ENCODE measurements around the gene GPSM3. TPM values are rescaled to one million over a fixed set of nuclear protein-coding genes. Genes with fewer than 3 reads are reported as not detected.

Gene GPSM3
- total and polyA plus RNA-seq, 2 donors (not counting 1 experiment from before 2014, with no cell fraction given) = 194 to 299 TPM

DNA sequence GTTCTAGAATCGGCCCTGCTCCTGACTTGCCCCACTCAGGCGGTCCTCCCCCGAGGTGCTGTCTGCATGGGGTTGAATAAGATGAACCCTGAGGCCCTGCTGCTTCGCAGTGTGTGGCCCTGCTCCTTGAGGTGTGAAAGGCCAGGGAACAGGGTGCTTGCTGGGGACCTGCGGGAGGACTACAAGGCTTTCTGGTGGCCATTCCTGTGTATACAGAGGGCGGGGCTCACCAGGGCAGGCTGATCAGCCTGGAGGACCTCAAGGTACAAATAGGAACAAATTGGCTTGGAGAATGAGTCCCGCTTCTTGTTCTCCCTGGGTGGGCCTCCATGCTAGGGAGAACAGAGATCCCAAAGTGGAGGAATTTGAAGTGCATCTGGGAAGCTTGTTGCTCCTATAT, 25.7 kb upstream of the GPSM3 start:
- 89% methylated on average over 7 of the region's 7 CpGs for WGBS (ENCODE audit: insufficient coverage)
- Histone ChIP-seq H3K4me3 (ENCODE audit: control extremely low read depth in 1 of 5, extremely low read depth in 1 of 5, insufficient read depth in 1 of 5, low read depth in 2 of 5, low read length in 4 of 5) (no peak overlapping the region), H3K27me3 (replicated peaks in 1 of 4; ENCODE audit: control extremely low read depth in 1 of 4, control insufficient read depth in 3 of 4, insufficient read depth in 4 of 4, low read length in 3 of 4) (no peaks in the 10 kb centered on the region), H3K4me2 (replicated peaks; ENCODE audit: low read depth, low read length, poor library complexity, severe bottlenecking) (no peak overlapping the region), H4K20me1 (ENCODE audit: control insufficient read depth, insufficient read depth, low read length, poor library complexity, severe bottlenecking) (no peaks in the 10 kb centered on the region), H3K27ac (ENCODE audit: low read length in 2 of 2) (no peak overlapping the region), H3K4me1 (ENCODE audit: control insufficient read depth in 2 of 2, insufficient read depth in 2 of 2, low read length in 2 of 2) (peaks cover 25 to 31% of the 10 kb centered on the region in 2 donors), H3K9ac (ENCODE audit: low read length) (no peak overlapping the region), H3K9me3 (ENCODE audit: control extremely low read depth in 1 of 3, control insufficient read depth in 2 of 3, insufficient read depth in 1 of 3, low read length in 2 of 3) (no peaks in the 10 kb centered on the region), H3K79me2 (ENCODE audit: control insufficient read depth, insufficient read depth, low read length) (no peaks in the 10 kb centered on the region), H3K36me3 (replicated peaks in 1 of 2; ENCODE audit: control extremely low read depth in 1 of 2, control insufficient read depth in 1 of 2, extremely low read depth in 1 of 2, insufficient read depth in 2 of 2, low read length in 1 of 2) (no peaks in the 10 kb centered on the region), H2AFZ (ENCODE audit: insufficient read depth, low read depth, low read length, poor library complexity, severe bottlenecking) (no peak overlapping the region)
- H3K4me1 Mint-ChIP-seq = peaks cover 29% of the 10 kb centered on the region
- ChIA-PET POLR2A (interaction anchor here (0.6 kb wide), 1 partner anchor 10 kb away, joined by 9 read pairs; no protein-coding TSS in a partner anchor), CTCF (no interaction called here)
- TF ChIP-seq, protein P1, sequence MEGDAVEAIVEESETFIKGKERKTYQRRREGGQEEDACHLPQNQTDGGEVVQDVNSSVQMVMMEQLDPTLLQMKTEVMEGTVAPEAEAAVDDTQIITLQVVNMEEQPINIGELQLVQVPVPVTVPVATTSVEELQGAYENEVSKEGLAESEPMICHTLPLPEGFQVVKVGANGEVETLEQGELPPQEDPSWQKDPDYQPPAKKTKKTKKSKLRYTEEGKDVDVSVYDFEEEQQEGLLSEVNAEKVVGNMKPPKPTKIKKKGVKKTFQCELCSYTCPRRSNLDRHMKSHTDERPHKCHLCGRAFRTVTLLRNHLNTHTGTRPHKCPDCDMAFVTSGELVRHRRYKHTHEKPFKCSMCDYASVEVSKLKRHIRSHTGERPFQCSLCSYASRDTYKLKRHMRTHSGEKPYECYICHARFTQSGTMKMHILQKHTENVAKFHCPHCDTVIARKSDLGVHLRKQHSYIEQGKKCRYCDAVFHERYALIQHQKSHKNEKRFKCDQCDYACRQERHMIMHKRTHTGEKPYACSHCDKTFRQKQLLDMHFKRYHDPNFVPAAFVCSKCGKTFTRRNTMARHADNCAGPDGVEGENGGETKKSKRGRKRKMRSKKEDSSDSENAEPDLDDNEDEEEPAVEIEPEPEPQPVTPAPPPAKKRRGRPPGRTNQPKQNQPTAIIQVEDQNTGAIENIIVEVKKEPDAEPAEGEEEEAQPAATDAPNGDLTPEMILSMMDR (IDR thresholded peaks at IDR 0.05) = no peak
- no peak for TF ChIP-seq EZH2 (IDR thresholded peaks at IDR 0.05; ENCODE audit: borderline replicate concordance, insufficient read depth, low read depth, low read length, poor library complexity, severe bottlenecking)
- peaks cover 5% of the 10 kb centered on the region for H3K27me3 Mint-ChIP-seq
- intact Hi-C loops (cut with micrococcal nuclease) = no loop called here
- no peaks in the 10 kb centered on the region for H3K9me3 Mint-ChIP-seq (ENCODE audit: insufficient read depth)
- H3K4me3 Mint-ChIP-seq = no peak overlapping the region
- no peak overlapping the region for H3K27ac Mint-ChIP-seq
- ATAC-seq (ENCODE audit: low read depth) = no peak
- no peak for DNase-seq

DNA sequence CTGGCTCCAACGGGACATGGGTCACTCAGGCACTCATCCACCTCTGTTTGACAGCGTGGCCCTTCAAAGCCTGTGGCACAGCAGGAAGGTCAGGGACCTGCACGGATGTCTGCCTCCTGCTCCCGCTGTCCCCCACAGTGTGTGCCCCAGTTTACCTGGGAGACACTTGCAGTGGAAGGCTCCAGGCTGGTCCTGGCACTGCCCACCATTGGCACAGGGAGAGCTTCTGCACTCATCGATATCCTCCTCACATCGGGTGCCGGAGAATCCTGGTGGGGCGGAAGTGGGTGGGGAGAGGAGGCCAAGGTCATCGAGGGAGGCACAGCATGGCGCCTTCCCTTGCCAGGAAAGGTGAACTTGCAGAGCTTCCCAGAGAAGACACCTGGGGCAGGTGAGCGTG, 24.6 kb upstream of the GPSM3 start:
- no peak overlapping the region for H3K4me3 Mint-ChIP-seq
- intact Hi-C loops (cut with micrococcal nuclease) = no loop called here
- H2AFZ ChIP-seq (ENCODE audit: insufficient read depth, low read depth, low read length, poor library complexity, severe bottlenecking) = no peak overlapping the region

More for the DNA sequence above, 24.6 kb upstream of the GPSM3 start:
- H3K27me3 ChIP-seq (replicated peaks in 1 of 4; ENCODE audit: control extremely low read depth in 1 of 4, control insufficient read depth in 3 of 4, insufficient read depth in 4 of 4, low read length in 3 of 4) = no peaks in the 10 kb centered on the region
- no peaks in the 10 kb centered on the region for H3K9me3 Mint-ChIP-seq (ENCODE audit: insufficient read depth)
- 95% methylated on average over 11 of the region's 11 CpGs for WGBS (ENCODE audit: insufficient coverage)
- TF ChIP-seq, protein P1 (IDR thresholded peaks at IDR 0.05) = no peak
- TF ChIP-seq EZH2 (IDR thresholded peaks at IDR 0.05; ENCODE audit: borderline replicate concordance, insufficient read depth, low read depth, low read length, poor library complexity, severe bottlenecking) = no peak
- DNase-seq = no peak
- no peak overlapping the region for H3K27ac Mint-ChIP-seq
- ATAC-seq (ENCODE audit: low read depth) = no peak
- H3K4me1 Mint-ChIP-seq = peaks cover 18% of the 10 kb centered on the region
- peaks cover 13 to 20% of the 10 kb centered on the region in 2 donors for H3K4me1 ChIP-seq (ENCODE audit: control insufficient read depth in 2 of 2, insufficient read depth in 2 of 2, low read length in 2 of 2)
- H3K36me3 ChIP-seq (replicated peaks in 1 of 2; ENCODE audit: control extremely low read depth in 1 of 2, control insufficient read depth in 1 of 2, extremely low read depth in 1 of 2, insufficient read depth in 2 of 2, low read length in 1 of 2) = no peaks in the 10 kb centered on the region
- CTCF ChIA-PET = no interaction called here
- no peak overlapping the region for H3K27ac ChIP-seq (ENCODE audit: low read length in 2 of 2)
- H3K9ac ChIP-seq (ENCODE audit: low read length) = no peak overlapping the region
- no peaks in the 10 kb centered on the region for H3K79me2 ChIP-seq (ENCODE audit: control insufficient read depth, insufficient read depth, low read length)
- no peak overlapping the region for H3K4me2 ChIP-seq (replicated peaks; ENCODE audit: low read depth, low read length, poor library complexity, severe bottlenecking)
- H3K4me3 ChIP-seq (ENCODE audit: control extremely low read depth in 1 of 5, extremely low read depth in 1 of 5, insufficient read depth in 1 of 5, low read depth in 2 of 5, low read length in 4 of 5) = no peak overlapping the region
- H3K9me3 ChIP-seq (ENCODE audit: control extremely low read depth in 1 of 3, control insufficient read depth in 2 of 3, insufficient read depth in 1 of 3, low read length in 2 of 3) = no peaks in the 10 kb centered on the region
- peaks cover 5% of the 10 kb centered on the region for H3K27me3 Mint-ChIP-seq
- POLR2A ChIA-PET = no interaction called here
- no peaks in the 10 kb centered on the region for H4K20me1 ChIP-seq (ENCODE audit: control insufficient read depth, insufficient read depth, low read length, poor library complexity, severe bottlenecking)

Data from B cell (primary cell).